ENCODE measurements around the gene NCCRP1.

Gene NCCRP1

DNA sequence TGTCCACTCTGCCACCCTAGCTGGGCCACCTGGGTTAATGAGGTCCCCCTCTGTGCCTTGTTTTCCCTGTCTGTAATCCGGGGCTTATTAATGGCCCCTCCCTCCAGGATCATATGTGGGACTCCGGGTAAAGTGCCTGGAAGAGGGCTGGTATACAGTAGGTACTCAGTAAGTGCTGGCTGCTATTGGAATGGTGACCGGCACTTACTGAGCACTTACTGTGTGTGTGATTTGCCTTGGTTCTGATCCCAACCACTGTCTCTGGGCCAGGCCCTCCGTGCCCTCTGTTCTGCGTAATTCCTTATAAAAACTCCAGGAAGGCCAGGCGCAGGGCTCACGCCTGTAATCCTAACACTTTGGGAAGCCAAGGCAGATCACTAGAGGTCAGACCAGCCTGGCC lies 30.9 kb upstream of the NCCRP1 start:
- no peak for DNase-seq

DNA sequence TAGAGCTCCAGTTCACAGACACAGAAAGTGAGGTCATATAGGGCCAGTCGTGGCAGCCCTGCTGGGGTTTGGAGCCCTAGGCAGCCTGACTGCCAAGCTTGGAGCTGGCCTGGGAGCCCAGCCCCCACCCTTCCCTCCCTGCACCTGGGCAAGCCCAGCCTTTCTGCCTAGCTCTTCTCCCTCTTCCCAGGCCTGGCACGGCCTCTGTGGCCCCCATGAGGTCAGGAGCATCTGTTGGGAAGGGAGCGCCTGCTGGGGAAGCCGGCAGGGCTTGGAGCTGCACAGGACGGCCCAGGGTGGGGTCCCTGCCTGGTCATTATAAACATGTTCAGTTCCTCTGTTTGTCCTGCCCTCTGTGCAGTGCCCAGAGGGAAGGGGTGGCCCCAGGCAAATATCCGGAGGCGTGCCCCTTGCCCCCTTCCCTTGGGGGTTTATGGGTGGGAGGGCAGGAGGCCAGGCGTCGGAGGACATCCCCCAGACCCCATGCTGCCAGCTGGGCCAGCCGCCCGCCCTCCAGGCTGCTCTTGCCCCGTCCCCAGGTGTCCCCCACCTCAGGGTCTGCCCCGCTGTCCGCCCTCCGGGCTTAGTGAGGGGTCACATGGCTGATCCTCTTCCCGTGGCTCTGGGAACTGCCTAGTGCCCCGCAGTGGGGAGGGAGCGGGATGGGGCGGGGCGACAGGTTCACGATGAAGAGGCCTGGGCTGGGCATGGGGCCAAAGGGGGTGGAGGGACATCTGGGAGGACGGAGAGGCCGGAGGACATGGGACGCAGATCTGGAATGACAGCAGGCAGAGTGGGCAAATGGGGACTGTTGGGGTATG lies 30.0 kb upstream of the NCCRP1 start:
- DNase-seq: no peak

DNA sequence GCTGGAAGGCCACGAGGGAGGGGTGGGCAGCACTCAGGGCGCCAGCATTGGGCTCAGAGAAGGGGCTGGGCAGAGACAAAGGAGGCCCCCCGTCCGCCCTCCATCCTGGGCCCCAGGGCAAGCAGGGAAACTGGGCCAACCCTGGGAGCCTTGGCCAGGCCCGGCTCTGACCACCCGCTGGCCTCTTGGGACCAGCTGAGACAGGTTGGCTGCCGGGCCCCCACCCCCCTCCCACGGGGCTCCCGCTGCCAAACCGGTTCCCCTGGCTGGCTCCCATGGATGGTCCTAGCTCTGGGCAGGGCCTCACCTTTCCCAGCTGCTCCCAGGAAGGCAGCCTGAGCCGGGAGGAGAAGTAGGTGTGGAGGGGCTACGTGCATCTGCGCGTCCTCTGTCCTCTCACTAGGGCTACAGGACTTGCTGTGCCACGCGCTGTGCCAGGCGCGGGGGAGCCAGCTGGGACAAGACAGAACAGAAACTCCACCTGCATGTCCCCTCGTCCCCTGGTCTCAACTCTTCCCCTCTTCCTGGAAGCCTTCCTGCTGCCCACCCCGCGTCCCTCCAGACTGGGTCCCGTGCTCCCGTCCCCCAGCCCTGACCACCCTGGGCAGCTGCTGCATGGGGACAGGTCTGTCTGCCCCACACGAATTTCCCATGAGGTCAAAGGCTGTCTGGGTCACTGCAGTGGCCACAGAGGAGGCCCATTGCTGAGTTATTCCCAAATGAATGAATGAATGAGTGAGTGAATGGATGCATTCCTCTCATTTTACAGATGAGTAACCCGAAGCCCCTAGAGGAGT lies 29.1 kb upstream of the NCCRP1 start:
- no peak for DNase-seq

DNA sequence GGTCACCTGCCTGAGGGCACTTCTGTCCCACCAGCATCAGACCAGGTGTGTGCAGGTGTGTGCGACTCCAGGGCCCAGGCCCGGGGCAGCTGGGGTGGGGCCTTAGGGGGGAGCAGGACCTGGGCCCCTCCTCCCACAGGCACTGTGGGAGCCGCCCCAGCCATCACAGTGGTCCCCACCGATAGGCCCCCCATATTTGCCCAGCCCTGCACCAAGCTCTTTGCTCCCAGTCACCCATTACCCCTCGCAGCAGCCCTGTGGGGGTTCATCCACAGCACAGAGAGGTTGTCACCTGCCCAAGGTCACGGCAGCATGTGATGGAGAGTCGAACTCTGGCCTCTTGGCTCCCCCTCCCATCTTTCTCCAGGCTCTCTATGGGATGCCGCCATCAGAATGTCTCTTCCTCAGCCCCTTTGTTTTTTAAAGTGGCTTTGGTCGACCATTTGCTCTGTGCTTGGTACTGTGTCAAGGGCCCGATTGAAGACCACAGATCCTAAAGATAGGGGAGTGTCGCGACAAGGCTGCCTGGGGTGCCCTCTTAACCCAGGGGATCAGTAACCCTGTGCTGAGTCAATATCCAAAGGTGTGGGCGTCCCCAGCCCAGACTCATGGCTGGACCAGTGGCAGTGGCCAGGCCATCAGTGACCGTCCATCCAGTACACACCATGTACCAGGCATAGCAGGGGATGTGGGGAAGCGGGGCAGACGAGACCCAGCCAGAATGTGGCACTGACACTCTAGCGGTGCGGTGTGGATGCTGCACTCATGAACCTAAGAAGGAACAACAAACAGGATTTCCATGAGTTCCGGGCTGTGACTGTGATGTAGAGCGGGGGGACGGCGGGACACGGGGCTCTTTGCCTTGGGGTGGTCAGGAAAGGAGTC lies 28.3 kb upstream of the NCCRP1 start:
- no peak for DNase-seq

DNA sequence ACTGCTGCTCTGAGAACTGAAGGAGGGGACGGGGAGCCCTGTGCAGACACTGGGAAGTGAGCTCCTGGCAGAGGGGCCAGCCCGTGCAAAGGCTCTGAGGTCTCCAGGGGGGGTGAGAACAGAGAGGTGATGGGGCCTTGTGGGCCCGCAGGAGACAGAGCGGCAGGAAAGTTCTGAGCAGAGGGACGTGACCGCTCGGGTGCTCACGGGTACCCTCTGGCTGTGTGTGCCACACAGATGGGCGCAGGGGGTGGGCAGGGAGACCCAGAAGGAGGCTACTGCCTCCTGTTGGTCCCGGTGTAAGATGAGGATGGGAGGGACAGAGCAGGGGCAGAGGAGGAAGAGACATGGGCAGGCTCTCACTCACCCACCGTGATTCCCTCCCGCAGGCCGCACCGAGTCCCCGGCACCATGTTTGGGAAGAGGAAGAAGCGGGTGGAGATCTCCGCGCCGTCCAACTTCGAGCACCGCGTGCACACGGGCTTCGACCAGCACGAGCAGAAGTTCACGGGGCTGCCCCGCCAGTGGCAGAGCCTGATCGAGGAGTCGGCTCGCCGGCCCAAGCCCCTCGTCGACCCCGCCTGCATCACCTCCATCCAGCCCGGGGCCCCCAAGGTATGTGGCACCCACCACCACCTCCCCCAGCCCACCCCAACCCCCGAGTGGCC lies 27.5 kb upstream of the NCCRP1 start:
- DNase-seq: no peak

DNA sequence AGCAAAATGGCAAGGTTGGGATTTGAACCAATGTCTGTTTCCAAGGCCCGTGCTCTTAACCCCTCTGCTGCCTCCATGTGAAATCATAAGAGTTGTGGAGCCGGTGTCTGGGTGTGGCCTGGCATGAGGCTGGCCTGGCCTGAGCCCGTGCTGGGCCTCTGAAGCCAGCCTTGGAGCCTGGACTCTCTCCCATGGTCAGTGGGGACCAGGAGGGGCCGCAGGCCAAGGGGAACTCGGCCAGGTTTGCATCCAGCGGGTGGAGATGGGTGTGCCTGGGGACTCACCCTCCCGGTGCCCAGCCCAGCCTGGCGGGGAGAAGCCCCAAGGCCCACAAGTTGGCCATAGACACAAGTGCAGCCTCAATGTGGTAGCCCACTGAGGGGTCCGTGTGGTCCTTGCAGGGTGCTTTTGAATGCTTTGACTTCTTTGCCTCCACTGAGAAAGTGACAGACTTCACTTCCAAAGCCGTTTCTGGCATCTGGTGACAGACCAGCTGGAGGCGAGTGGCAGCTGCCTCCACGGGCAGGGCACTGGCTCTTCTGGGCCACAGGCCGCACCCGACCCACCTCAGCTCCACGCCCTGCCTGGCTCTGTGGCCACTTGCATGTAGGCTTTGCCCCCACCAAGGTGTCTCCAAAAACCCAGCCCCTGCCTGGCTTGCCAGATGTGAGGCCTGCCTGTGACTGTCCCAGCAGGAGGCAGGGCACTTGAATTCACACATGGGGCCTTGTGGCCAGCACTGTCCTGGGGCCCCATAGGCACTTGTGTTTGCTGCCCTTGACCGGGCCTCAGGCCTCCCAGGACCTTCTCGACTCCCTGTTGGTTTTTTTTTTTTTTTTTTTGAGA lies 26.2 kb upstream of the NCCRP1 start:
- no peak for DNase-seq

DNA sequence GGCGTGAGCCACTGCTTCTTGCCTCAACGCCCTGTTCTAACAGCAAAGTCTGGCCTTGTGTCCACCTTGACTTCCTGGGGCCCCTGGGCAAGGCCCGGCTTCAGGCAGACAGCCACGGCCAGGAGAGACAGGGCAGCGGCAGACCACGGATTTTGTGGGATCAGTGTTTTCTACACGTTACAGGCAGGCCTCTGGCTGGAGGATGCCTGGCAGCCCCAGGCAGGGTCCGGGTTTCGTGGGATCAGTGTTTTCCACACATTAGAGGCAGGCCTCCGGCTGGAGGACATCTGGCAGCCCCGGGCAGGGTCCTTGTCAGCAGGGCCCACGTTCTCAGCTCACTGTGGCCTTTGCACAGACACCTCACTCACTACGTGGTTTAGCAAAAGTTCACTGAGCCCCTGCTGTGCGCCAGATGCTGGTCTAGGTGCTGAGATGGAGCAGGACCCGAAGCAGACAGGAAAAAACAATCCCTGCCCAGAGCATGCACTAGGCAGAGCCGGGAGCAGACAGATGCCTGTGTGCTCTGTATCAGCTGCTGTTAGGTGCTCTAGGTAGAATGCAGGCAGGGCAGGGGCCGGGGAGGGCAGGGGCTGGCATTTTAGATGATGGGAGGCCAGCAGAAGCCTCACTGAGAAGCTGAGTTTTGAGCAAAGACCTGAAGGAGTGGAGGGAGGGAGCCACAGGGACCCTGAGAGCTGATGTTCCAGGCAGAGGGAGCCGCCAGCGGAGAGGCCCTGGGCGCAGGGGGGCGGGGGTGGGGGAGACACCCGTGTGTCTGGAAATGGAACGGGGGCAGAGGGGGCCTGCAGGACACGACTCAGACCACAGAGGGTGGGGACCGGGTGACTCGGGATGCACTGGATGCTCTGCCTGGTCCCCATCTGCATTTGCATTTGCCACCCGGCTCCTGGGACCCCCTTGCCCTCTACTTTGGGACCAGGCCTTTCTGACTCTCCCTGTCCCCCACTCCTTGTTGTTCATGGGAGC lies 25.0 kb upstream of the NCCRP1 start:
- DNase-seq: no peak

DNA sequence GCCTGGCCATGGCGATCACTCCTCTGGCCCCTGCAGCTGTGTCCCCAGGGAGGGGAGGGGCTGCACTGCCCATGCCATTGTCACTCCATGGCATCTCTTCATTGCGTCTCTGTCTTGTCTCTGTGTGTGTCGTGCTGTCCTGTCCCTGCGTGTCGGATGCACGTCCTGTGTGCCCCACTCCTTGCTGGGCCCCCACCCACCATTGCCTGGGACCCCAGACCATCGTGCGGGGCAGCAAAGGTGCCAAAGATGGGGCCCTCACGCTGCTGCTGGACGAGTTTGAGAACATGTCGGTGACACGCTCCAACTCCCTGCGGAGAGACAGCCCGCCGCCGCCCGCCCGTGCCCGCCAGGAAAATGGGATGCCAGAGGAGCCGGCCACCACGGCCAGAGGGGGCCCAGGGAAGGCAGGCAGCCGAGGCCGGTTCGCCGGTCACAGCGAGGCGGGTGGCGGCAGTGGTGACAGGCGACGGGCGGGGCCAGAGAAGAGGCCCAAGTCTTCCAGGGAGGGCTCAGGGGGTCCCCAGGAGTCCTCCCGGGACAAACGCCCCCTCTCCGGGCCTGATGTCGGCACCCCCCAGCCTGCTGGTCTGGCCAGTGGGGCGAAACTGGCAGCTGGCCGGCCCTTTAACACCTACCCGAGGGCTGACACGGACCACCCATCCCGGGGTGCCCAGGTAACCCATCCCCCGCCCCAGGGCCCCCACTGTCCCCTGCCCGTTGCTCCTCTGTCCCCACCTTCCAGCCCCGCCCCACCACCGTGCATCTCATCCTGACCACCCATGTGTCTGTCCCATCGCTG lies 23.9 kb upstream of the NCCRP1 start:
- no peak for DNase-seq

DNA sequence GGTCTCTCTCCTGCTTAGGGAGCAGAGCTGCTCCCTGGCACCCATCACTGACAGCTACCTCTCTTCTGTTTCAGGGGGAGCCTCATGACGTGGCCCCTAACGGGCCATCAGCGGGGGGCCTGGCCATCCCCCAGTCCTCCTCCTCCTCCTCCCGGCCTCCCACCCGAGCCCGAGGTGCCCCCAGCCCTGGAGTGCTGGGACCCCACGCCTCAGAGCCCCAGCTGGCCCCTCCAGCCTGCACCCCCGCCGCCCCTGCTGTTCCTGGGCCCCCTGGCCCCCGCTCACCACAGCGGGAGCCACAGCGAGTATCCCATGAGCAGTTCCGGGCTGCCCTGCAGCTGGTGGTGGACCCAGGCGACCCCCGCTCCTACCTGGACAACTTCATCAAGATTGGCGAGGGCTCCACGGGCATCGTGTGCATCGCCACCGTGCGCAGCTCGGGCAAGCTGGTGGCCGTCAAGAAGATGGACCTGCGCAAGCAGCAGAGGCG lies 23.2 kb upstream of the NCCRP1 start:
- DNase-seq: no peak

DNA sequence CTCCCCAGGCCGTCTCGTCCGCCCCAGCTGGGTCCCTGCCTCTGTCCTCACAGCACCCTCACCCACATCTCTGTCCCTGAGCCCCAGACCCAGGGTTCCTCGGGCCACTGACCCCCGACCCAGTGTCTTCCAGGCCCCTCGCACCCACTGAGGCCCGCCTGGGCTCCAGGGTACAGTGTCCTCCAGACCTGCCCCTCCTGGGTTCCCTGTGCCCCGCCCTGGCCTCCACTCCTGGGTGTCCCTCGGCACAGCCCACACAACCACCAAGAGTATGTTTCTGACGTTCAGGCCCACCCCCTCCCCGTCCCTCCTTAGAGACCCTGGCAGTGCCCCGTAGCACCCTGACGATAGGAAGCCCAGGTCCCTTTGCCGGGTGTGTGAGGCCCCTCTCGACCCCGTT lies 22.6 kb upstream of the NCCRP1 start:
- DNase-seq: no peak

DNA sequence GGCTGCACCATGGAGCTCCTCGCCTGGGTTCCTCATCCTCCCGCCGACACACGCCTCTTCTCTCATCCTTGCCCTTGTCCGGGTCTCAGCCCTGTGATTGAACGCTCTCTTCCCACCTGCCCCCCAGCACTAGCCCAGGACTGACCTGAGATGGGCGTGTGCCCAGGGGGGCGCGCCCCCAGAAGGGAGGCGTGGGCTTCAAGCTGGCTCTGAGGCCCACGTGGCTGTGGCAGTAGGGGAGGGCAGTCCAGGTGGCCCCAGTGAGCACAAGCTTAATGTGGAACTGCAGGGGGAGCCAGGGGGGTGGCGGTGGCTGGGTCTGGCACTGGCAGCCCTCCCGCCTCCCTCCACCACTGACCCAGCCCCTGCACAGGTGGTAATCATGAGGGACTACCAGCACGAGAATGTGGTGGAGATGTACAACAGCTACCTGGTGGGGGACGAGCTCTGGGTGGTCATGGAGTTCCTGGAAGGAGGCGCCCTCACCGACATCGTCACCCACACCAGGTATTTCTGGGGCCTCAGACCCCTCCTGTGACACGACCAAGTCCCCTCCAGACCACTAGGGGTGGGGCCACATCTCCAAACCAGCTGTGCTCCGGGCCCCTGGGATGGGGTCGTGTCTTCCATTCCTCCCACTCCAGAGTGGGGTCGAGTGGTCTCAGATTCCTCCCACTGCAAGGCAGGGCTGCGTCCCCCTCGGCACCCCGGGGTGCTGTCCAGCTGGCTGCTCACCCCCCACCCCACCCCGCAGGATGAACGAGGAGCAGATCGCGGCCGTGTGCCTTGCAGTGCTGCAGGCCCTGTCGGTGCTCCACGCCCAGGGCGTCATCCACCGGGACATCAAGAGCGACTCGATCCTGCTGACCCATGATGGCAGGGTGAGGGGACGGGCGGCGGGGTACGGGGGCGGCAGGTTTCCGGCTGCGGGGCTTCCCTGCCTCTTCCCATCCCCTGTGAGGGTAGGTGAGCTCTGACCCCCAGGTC lies 21.9 kb upstream of the NCCRP1 start:
- DNase-seq: no peak

DNA sequence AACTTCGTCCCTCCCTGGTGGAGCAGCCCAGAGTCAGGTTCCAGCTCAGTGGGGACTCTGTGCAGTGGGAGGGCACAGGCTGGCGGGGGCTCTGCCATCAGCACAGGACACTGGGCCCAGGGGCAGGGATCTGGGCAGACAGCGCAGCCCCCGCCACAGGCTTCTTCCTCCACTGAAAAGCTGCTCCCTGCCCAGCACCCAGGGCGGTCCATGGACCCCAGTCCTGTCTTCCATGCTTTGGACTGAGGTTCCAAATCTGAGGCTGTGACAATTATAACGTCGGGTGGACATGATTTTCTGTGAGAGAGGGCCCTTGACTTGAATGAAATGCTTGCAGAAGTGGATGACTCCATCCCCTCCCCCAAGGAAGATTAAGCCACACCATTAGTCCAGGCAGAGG lies 21.2 kb upstream of the NCCRP1 start:
- DNase-seq: no peak

DNA sequence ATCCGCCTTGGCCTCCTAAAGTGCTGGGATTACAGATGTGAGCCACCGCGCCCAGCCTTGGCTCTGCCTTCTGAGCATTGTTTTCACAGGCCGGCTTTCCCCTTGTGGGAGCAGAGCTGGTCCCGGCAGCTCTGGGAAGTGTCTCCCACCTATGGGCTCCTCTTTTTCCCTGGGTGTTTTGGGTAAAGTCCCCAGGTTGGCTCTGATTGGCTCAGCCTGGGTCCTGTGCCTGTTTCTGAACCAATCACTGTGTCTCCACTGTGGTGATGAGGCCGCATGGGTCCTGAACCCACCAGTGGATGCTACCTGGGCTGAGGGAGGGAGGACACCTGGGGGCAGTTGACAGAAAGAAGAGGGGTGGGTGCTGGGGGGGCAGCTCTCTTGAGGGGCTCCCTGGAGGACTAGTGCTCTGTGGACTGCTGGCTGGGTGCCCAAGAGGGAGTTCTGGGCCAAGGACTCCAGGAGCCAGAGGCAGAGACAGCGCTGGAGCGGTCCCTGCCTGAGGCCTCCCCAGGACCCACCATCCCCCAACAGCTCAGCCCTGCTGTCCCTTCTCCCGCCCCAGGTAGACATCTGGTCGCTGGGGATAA lies 19.6 kb upstream of the NCCRP1 start:
- no peak for DNase-seq

DNA sequence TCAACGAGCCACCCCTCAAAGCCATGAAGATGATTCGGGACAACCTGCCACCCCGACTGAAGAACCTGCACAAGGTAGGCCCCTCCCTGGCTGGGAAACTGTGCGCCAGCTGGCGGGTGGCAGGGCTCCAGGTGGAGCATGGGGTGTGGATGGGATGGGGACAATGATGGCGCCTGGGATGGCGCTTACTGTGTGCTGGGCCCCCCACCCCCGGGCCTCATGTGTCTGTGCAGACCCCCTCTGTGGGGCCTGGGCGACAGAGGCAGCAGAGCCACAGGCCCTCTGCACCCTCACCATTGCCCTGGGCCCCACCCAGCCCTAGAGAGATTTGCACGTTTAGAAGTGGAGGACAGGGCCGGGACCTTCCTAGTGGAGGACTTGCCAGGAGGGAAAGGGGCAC lies 19.0 kb upstream of the NCCRP1 start:
- DNase-seq: no peak

DNA sequence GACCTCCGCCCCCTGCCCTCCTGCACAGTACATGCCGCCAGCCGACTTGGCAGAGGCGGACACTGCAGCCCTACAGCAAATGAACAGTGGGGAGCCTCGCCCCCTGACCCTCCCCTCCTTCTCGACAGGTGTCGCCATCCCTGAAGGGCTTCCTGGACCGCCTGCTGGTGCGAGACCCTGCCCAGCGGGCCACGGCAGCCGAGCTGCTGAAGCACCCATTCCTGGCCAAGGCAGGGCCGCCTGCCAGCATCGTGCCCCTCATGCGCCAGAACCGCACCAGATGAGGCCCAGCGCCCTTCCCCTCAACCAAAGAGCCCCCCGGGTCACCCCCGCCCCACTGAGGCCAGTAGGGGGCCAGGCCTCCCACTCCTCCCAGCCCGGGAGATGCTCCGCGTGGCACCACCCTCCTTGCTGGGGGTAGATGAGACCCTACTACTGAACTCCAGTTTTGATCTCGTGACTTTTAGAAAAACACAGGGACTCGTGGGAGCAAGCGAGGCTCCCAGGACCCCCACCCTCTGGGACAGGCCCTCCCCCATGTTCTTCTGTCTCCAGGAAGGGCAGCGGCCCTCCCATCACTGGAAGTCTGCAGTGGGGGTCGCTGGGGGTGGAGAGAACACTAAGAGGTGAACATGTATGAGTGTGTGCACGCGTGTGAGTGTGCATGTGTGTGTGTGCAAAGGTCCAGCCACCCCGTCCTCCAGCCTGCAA lies 18.3 kb upstream of the NCCRP1 start:
- no peak for DNase-seq

DNA sequence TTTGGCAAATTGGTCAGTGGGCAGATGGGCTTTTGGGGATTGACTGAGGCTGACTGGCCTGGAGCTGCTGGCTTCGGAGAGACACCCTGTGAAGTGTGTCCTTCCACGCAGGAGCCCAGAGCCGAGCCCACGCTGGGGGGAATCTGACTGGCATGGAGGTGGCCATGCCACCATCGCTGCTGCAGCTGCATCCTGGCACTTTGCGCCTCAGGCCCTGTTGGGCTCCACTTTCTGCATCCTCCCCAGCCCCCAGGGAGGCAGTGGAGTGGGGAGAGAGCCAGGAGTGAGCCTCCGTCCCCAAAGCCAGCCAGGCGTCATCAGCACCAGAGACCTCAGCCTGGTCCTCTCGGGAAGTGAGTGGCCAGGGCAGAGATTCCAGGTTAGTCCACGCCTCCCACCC lies 17.0 kb upstream of the NCCRP1 start:
- DNase-seq: no peak

DNA sequence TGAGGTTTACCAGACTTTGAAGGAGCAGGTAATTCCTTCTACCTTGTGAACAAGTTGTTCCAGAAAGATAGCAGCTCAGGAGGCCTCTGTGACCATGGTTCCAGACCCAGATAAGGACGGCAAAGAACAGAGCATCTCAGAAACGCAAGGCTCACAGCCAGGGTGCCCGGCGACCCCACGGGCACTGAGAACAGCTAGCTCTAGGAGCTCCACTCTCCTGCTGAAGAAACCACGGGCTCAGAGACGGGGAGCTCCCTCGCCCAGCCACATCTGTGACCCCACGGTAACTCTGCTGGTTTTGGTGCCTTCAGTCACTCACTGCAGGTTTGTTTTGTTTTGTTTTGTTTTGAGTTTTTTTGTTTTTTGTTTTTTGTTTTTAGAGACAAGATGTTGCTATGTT lies 16.0 kb upstream of the NCCRP1 start:
- DNase-seq: no peak

Data from activated gamma-delta T cell treated with Interleukin-2 at 50 U/mL for 16 hours (primary cell).